Lung microvascular endothelial cell (primary cell): ENCODE results near the gene IFT20. TPM values are rescaled to one million over a fixed set of nuclear protein-coding genes. Genes with fewer than 3 reads are reported as not detected.
A peak's percentile ranks its signal among the peaks of the same experiment; 100 is the strongest.
"Not testable (repeated sequence)": the region's sequence is repeated elsewhere in the genome, so short reads cannot be mapped to it uniquely, and the experiment has no call there.

Experiments used
- DNase-seq, 2 donors: peaks; one replicate each; pipeline versions ENCODE4 v3.0.0 to v3.0.0-alpha.2; 2010; ENCODE audit warnings: low read depth in 2 of 2
- total RNA-seq: library from RNA; depleted of rRNA; stranded (reverse); fragments of >200 nt; gene quantifications from 2 replicates; pipeline ENCODE4 v1.2.1, GENCODE V29; 2014

Gene IFT20
- total RNA-seq, 1 donor from 2014 or later = 43.3 TPM

DNA sequence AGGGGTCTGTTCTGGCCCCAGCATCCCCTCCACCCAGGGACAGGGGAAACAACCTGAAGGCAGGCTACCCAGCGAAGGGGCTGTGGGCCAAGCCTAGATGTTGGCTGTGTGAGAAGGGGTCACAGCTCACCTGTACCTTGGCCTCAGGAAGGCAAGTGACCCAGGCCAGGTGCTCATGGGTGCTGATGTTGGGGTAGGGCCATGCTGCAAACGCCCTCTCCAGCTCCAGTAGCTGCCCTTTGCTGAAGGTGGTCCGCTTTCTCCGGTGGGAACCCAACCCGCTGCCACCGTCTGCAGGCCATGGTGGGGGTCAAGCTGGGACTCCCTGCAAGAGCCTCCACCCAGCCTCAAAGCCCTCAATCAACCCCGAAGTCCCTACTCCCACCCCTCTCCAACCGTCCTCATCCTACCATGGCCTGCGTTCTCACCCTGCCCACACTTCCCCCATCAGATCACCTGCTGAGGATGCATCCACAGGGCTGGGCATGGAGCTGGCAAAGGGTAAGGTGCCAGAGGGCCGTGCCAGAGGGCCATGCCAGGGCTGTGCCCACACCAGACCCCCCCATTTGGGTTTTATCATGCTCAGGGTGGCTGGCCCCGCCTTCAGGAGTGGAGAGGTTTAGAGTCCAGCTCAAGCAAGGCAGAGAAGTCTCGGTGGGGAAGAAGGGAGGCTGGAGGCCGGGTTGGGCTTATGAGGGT, 29.5 kb upstream of the IFT20 start, which contains the start of gene SEBOX:
Gene SEBOX (minus strand): TSS at position 535 of the 699 bp plus-strand sequence. CDS start 48 bp downstream, at position 487.
- no peak for DNase-seq

DNA sequence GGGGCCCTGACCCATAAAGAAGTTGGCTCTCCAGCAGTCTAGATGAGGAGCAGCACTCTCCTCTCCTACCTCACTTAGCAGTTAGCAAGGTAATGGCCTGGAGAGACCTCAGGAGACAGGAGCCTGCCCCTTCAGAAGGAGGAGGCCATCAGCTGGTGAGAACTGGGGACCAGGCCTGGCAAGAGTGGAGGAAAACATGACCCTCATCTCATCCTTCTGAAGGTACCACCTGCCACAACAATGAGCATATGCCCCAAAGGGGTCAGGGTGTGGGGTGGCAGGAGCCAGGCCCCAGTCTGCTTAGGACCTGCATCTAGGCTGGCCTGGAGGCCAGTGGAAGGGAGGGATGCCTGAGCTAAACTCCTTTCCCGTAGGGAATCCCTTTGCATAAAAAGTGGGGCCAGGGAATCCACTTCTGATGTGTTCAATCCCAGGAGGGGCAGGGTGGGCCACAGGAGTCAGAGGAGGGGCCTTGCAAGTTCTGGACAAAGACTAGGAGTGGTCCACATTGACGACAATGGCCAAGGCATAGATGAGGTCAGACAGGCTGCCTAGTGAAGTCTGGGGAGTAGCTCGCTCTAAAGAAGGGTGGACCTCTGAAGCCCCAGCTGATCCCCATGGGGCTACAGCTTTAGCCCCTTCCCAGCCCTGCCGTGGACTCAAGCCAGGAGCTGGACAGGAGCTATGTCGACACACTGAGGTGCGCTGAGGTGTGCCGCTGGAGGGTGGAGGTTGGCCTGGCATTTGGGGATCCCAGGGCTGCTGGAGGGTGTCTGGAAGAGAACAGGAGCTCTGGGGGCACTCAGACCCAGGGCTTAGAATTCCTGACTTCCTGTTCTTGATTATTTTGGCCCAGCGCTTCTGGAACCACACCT, 28.7 kb upstream of the IFT20 start:
- no peak for DNase-seq

DNA sequence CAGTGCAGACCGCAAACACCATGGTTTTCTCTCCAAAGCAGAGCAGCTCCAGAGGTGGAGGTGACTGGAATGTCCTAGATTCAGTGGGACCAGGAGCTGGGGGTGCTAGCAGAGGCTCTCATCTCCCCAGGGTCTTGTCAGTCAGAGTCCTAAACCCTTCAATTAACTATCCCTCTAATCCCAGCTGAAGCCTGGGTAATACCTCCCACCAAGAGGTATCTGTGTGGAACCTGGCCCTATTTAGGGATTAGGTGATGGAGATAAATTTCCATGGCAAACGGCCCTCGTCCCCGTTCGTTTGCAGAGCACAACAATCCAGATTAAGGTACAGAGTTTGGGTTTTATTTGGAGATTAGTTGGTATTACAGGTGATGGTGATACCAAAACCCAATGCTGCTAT, 27.9 kb upstream of the IFT20 start:
- DNase-seq = no peak

DNA sequence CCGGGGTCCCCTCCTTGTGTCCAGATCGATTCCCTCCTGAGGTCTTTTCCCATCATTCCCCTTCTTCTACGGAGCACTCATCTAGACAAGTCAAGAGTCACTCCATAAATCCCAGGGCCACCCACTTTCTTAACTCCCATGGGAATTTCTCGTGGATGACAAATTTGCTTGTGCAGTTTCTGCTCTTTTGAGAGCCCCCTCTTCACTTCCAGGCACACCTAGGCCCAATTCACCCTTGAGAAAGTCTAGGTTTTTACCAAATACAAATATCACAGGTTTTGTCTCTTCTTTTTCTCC, 22.6 kb upstream of the IFT20 start:
- no peak for DNase-seq

DNA sequence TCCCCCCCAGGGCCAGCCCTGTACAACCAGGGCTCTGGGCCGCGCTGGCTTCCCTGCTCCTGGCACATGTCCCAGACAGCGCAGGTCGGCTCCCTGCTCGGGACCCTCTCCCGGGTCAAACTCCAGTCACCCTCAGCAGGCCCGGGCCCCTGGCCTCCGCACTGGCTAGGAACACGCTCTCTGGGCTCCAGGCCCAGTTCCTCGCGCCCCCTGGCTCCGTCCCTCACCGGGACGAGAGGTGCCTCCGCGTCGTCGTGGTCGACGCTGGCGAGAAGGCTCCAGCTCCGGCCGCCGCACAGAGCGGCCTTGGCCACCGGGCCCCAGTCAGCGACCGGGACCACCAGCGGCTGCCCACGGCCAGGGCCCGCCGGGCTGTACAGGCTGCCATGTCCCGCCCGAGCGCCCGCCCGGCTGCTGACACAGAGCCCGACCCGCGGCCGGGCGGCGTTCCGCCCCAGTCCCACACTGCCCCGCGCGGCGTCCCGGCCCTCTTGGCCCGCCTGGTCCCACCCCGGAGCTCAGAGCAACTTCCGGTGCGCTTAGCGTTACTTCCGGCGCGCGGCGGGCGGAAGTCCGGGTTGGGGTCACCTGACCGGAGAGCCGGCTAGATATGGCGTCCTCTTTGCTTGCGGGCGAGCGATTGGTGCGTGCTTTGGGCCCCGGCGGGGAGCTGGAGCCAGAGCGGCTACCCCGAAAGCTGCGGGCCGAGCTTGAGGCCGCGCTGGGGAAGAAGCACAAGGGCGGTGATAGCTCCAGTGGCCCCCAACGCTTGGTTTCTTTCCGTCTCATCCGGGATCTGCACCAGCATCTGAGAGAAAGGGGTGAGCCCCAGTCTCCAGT, 22.0 kb upstream of the IFT20 start, which contains the start of gene POLDIP2:
Gene POLDIP2 (minus strand): TSS at position 467 of the 840 bp plus-strand sequence. CDS start 79 bp downstream, at position 388.
- DNase-seq = peak; percentile 96

DNA sequence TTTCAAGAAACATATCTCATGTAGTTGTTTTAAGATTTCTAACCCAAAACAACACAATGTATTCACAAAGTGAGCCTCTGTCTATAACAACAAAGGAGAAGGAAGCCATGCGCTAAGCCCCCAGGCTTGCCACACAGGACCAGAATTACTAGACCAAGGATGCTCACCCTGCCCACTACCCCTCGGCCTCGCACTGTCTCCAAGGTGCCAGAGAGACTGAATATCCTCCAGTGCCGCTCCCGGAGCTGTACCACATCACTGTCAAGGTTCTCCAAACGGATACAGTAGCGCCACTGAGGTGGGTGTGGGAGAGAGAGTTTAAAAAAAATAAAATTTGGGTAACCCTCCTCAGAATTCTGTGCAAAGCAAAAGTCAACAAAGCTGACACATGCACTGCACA, 15.0 kb upstream of the IFT20 start:
- no peak for DNase-seq

DNA sequence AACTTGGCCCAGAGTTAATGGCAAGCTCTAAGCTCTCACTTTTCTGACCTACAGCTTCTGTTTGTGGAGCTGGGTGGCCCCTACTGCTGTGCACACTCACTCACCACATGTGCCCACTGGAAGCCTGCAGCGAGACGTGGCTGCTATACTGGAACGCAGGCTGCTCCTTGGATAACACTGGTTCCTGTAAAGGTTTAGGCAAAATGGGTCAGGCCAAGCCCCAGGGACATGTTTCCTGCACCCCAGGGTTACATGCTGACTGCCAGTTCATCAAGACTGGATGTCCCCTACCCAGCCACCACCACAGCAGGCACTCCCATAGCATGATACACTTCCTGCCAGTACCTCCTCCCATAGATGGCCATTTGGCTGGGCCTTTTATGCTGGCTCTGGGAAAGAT, 13.7 kb upstream of the IFT20 start:
- DNase-seq = no peak

DNA sequence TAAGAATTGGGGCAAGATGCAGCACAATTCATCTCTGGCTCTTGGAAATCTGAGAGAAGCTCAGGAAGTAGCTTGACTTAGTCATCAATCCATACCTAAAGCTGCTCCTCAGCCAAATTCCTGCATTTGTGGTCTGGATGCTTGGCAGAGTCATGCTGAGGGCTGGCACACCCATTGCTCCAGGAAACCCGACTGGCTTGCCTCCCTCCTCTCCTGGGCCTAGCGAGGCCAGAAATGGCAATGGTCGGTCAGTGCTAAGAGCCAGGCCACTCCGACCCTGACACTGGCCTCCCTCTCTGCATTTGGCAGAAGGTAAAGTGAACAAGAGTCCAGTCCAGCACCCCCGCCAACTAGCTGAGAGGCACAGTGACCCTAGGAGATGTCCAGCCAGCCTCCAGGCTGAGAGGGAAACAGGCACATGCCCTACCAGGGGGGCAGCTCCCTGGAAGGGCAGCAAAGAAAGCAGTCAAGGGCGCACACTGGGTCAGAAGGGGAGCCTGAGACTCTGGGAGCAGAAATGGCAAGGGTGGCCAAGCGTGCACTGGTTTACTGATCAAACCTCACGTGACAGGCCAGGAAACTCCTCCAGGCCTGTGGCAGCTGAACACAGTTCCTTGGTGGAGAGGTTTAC, 12.1 kb upstream of the IFT20 start:
- peak; percentile 51 to 88 for DNase-seq

DNA sequence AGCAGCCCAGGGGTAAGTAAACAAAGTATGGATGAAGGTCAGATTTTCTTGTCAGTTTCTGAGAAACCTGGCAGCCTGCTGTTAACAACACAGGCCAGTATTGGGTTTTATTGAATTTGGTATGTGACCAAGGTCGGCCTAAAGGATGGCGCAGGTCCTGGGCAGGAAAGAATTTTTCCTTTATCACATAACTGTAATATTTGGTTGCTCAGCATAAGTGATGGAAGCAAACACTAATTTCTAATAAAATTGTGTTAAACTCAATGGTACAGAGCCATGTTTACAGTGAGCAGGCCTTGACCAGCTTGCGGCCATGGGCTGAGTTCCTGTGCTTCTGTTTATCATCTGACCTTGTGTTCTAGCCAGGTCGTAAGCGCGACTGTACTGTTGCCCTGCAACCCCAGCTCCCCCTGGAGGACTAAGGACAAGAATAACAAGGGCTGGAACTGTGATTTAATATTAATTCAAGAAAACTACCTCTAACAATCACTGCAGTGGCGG, 11.5 kb upstream of the IFT20 start:
- DNase-seq = peak; percentile 88 to 93

DNA sequence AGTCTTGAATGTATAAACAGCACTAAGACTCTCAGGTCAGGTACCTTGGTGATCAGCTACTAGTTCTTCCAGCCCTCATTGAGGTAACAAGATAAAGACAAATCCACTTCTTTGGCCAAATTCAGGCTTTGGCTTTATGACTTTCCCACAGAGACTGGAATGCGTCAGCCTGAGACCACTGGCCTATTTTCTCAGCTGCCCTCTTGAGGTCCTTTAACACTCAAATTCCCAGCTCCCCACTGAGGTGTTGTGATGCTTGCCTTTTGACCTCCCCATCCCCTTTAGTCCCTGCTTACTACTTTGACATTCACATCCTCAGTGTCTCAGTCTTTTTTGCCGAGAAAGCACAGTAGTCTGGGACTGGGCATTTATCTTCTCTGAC, 10.9 kb upstream of the IFT20 start:
- DNase-seq = peak in 1 of 2 donors; percentile 15

DNA sequence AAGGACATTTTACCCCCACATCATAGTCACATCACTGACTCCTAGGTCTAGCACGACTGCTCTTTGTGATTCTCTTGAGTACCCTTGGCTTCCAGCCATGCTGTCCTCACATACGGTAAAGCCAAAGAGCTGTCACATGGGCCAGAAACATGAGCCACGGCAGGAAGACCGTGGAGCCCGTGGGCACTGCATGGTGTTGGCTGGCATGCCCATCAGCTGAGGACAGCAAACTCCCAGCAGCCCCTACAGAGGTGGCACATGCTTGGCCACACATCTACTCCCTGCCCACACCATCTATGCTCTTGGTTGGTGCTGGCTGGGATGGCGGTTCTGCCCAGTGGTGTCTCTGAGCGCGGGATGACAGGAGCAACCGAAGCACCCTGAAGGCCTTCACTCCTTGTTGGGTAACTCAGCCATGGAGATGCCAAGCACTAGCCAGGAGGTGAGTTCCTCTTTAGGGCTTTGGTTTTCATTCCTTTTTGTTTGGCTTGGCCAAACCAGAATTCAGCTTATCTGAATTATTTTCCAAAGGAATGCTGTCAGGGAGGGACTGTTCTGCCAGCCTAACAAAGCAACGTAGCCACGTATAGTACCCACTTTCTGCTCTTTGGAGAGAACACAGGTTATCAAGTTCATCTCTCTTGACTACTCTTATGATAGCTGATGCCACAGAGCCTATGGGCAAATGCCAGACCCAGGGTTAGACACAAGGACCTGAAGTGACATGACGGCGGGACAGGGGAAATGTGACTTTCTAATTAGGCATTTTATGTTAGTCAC, 10.3 kb upstream of the IFT20 start:
- DNase-seq = peak; percentile 25 to 69

DNA sequence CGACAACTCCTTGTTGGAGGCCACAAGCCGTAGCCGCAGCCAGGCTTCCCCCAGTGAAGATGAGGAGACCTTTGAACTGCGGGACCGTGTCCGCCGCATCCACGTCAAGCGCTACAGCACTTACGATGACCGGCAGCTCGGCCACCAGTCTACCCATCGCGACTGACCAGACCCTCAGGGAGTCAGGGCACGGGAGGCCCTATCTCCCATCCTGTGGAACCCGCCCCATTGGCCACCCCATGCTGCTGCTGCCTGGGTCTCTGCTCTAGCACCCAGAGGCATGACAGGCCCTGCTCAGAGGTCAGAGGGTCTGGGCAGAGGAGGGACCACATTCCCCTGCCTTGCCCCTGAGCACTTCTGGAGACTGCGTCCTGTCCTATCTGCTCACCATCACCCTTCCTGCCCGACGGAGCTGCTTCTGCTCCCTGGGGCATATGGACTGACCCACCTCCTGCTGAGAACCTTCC, 9.2 kb upstream of the IFT20 start:
- DNase-seq = no peak

DNA sequence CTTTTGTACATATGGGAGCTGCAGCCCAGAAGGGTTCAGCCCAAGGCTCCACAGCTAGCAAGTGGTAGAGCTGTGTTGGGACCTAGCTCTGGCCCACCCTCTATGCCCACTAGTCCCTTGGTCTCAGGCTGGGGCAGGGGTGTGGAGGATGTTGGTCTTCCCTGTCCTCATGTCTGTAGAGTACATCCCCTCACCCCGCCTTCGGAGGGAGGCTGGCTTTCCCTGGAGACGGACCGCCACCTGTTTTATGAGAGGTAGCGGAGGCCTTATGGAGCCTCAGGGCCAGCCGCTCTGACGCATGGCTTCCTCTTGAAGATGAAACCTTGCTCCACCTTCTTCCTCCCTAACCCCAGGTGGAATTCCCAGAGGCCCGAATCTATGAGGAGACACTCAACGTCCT, 8.7 kb upstream of the IFT20 start:
- no peak for DNase-seq

DNA sequence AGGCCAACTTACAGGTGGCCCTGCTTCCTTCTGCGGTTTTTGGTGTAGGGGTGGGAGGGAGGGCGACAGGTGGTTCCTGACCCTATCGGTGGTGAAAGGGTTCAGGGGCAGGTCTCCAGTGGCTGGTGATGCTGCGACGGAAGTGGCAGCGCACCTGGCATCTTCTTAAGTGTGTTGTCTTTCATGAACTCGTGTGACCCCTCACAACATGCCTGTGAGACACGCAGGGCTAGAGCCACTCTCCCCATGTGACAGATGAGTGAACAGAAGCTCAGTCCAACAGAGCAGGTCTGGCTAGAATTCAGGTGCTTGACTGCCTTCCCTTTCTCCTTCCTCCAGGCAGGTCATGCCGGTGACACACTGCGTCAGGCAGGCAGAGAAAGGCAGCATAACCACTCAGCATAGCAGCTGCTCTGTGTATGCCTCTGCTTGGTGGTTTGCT, 8.2 kb upstream of the IFT20 start:
- no peak for DNase-seq

DNA sequence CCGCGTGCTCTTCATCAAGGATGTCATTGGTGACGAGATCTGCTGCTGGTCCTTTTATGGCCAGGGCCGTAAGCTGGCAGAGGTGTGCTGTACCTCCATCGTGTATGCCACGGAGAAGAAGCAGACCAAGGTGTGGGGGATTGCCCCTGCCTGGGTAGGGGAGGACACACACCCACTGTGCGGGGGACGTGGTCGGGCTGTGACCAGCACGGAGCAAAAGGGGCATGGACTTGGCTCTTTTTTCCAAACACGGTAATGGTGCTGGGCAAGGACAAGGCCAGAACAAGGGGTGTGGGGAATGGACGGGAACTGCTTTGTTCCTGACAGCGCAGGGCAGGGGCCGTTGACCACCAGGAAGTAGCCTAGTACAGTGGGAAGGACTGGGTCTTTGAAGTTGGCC, 7.0 kb upstream of the IFT20 start:
- no peak for DNase-seq

DNA sequence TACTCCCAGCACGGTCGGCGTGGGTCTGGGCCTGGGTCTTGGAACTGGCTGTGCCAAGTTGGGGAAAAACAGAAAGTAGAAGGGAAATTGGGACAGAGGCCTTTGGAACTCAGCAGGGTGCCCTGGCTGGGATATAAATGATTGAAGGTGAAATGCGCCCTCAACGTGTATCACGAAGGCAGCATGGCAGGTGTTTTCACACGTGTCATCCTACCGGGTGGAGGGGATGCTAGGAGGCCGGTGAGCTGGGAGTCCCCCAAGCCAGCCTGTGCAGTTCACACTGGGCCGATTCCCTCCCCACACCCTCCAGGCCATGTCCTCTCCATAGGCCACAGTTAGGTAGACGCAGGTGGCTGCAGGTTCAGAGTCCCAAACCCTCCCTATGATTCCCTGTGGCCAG, 6.2 kb upstream of the IFT20 start:
- no peak for DNase-seq

DNA sequence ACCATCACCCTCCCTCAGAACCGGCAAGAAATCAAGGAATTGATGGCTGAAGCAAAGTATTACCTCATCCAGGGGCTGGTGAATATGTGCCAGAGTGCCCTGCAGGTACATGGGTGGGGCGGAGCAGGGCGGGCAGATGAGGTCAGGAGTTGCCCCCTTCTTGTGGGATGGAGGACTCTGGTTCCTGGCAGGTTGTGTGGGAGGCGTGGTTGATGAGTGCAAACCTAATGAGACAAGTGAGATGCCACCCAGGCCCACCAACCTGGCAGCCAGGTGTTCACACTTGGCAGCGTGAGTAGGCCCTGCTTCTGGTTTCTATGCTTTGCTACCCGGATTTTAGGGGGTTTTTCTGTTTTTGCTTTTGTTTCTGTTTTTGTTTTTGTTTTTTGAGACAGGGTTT, 5.1 kb upstream of the IFT20 start:
- DNase-seq = no peak

DNA sequence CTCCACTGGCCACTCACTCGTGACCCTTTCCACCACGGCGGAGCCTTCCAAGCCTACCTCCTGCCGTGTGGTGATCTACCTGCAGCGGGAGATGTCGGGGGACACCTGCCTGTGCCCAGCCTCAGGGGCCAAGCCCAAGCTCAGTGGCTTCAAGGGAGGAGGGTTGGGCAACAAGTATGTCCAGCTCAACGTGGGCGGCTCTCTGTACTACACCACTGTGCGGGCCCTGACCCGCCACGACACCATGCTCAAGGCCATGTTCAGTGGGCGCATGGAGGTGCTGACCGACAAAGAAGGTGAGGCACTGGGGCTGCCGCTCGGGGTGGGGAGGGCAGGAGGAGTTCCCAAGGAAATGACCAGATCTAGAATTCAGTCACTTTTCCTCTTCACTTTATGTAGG, 4.2 kb upstream of the IFT20 start:
- no peak for DNase-seq

DNA sequence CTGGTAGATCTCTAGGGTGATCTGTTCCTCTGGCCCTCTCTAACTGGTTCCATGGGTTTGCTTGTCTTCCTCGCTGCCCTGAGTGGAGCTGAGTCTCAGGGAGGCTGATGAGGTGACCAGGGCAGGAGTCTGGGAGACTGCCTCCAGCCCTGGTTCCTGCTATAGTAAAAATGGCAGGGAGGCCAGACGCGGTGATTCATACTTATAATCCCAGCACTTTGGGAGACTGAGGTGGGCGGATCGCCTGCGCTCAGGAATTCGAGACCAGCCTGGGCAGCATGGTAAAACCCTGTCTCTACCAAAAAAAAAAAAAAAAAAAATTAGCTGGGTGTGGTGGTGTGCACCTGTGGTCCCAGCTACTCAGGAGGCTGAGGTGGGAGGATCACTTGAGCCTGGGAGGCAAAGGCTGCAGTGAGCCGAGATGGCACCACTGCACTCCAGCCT, 3.5 kb upstream of the IFT20 start:
- not testable (repeated sequence) for DNase-seq

DNA sequence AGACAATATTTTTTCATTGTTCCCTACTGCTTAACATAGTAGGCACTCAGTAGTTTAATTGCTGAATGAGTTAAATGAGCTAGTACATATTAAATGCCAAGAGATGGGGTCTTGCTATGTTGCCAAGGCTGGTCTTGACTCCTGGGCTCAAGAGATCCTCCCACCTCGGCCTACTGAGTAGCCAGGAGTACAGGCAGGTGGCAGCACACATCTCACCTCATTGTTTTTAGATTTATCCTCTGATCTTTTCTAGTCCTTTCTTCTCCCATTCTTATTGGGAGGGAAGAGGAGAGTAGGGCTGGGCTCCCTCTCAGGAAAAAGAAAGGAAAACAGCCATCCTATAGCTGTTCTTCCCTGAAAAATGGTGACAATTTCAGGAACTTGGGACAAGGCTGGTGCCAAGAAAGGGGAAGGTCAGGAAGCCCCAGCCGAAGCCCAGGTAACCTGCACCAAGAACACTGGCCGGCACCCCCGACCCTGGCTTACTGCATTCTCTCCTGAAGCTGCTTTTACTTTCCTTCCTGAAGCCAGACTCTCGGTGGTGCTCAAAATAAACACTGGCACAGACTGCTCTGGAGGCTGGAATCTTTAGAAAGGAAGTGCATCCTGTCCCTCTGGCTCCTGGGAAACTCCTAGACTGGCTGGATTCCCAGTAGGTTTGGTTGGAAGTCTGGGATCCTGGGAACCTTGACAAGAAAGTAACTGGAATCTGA, 2.9 kb upstream of the IFT20 start:
- DNase-seq = peak; percentile 61 to 91
